Retinal pigment epithelial cell (primary cell): ENCODE results near the gene ABHD17C.

Experiments used
- DNase-seq: peaks from one replicate; pipeline ENCODE4 v3.0.0-alpha.2; 2010; ENCODE audit warnings: low read depth
- H3K4me3 ChIP-seq: 2 replicates; pipeline ENCODE4 v1.5.1; 2011; ENCODE audit warnings: mild to moderate bottlenecking, low read length, control low read depth, moderate library complexity
- TF ChIP-seq, protein P1 (sequence below): conservative IDR thresholded peaks from 2 replicates; pipeline ENCODE4 v1.5.1; 2011; ENCODE audit warnings: low read depth, low read length, control low read depth, inconsistent platforms

The ABHD17C gene

GRCh38 chr15:80789796-80790195 lies 94.7 kb downstream of the ABHD17C start:
- H3K4me3 ChIP-seq = no peak overlapping the region
- TF ChIP-seq, protein P1, sequence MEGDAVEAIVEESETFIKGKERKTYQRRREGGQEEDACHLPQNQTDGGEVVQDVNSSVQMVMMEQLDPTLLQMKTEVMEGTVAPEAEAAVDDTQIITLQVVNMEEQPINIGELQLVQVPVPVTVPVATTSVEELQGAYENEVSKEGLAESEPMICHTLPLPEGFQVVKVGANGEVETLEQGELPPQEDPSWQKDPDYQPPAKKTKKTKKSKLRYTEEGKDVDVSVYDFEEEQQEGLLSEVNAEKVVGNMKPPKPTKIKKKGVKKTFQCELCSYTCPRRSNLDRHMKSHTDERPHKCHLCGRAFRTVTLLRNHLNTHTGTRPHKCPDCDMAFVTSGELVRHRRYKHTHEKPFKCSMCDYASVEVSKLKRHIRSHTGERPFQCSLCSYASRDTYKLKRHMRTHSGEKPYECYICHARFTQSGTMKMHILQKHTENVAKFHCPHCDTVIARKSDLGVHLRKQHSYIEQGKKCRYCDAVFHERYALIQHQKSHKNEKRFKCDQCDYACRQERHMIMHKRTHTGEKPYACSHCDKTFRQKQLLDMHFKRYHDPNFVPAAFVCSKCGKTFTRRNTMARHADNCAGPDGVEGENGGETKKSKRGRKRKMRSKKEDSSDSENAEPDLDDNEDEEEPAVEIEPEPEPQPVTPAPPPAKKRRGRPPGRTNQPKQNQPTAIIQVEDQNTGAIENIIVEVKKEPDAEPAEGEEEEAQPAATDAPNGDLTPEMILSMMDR = no peak
- DNase-seq = no peak

GRCh38 chr15:80790236-80790635 lies 95.1 kb downstream of the ABHD17C start:
- H3K4me3 ChIP-seq = no peak overlapping the region
- TF ChIP-seq, protein P1 = no peak
- no peak for DNase-seq

DNA sequence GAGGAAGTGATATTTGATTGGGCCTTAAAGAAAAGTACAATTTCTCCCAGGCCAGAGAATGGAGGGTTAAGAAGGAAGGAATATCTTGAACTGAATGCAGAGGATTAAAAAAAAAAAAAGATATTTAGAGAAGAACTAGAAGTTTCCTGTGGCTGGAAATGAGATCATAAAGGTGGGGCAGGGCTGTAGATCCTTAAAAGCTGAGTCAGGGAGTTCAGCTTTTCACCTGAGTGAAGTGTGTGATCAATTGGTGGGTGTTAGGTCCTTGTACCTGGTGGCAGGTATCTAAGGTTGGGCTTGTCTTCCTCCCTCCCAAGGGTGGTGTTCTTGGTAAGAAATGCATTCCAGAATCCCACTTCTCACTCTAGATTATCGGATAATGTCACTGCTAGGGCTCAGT lies 95.9 kb downstream of the ABHD17C start:
- H3K4me3 ChIP-seq = no peak overlapping the region
- TF ChIP-seq, protein P1 = no peak
- no peak for DNase-seq

DNA sequence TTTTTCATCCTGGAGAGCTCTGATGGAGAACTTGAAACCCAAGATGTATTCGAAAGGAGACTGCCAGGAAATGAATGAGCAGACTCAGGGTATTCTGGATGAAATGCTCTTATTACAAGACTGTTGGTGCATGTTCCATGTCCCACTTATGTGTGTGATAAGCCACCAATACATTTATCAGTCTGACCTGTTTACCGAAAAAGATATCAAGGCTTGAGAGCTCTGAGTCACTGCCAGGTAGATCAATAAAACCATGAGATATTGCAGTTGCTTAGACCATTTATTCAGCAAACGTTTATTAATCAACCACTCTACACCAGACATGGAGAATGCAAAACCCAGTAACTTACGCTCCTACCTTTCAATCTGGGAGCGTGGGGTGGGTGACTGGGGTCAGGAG lies 101.3 kb downstream of the ABHD17C start:
- TF ChIP-seq, protein P1 = no peak

DNA sequence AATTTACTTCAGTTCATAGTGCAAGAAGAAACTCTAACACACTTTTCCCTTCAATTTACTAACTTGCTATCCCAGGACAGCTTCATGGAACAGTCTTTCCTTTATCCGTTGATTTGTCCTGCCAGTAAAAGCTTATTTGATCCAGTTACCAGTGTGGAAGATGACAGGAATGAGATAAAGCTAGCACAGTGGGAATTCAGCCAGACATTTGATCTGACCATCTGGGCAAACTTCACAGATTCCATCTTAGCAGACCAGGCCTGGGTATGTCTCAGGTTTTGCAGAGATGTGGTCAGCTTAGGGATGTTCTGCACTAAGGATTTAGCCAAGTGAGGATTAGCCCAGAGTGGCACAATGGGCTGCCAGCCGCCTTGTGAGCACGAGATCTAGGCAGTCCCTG lies 103.8 kb downstream of the ABHD17C start:
- no peak for DNase-seq
- H3K4me3 ChIP-seq = no peak overlapping the region
- TF ChIP-seq, protein P1 = no peak

More for the DNA sequence above, 101.3 kb downstream of the ABHD17C start:
- no peak overlapping the region for H3K4me3 ChIP-seq
- no peak for DNase-seq

GRCh38 chr15:80800067-80800466 lies 105.0 kb downstream of the ABHD17C start:
- TF ChIP-seq, protein P1 = no peak
- no peak overlapping the region for H3K4me3 ChIP-seq
- no peak for DNase-seq

GRCh38 chr15:80801891-80802680 lies 107.0 kb downstream of the ABHD17C start:
- TF ChIP-seq, protein P1 = no peak
- H3K4me3 ChIP-seq = no peak overlapping the region
- DNase-seq = no peak
